Nephron (organoid): ENCODE results near the gene ATXN1.
"Not testable (repeated sequence)": the region's sequence is repeated elsewhere in the genome, so short reads cannot be mapped to it uniquely, and the experiment has no call there.

Experiments used
- H3K27ac Mint-ChIP-seq, 3 experiments: 2 replicates each; pipeline ENCODE4 v1.8.0; 2020; ENCODE audit warnings: mixed read lengths in 3 of 3, mild to moderate bottlenecking in 2 of 3, moderate library complexity in 1 of 3
- H3K27me3 Mint-ChIP-seq: 2 replicates; pipeline ENCODE4 v1.8.0; 2021; ENCODE audit warnings: low read depth, mild to moderate bottlenecking, moderate library complexity, mixed read lengths
- H3K36me3 Mint-ChIP-seq: 2 replicates; pipeline ENCODE4 v1.8.0; 2020; ENCODE audit warnings: low read depth, mixed read lengths
- H3K4me1 Mint-ChIP-seq: 2 replicates; pipeline ENCODE4 v1.8.0; 2020; ENCODE audit warnings: mixed read lengths
- H3K4me3 Mint-ChIP-seq, 3 experiments: 2 replicates each; pipeline ENCODE4 v1.8.0; 2020; ENCODE audit warnings: mild to moderate bottlenecking in 3 of 3, mixed read lengths in 3 of 3, moderate library complexity in 2 of 3
- H3K9me3 Mint-ChIP-seq: 2 replicates; pipeline ENCODE4 v1.8.0; 2020; ENCODE audit warnings: mixed read lengths
- TF ChIP-seq, protein P1 (sequence below), 3 experiments: fragments of 200-600 bp; sonication (generic); IDR thresholded peaks; one replicate each; pipeline ENCODE4 v1.5.0; 2021; ENCODE audit warnings: antibody characterized with exemption in 3 of 3; ENCODE audit not compliant: unreplicated experiment in 3 of 3

The ATXN1 gene

GRCh38 chr6:16392010-16392409 lies 369.2 kb downstream of the ATXN1 start:
- no peaks in the 10 kb centered on the region for H3K27me3 Mint-ChIP-seq
- H3K4me1 Mint-ChIP-seq = peaks cover 17% of the 10 kb centered on the region
- H3K4me3 Mint-ChIP-seq = no peak overlapping the region
- TF ChIP-seq, protein P1, sequence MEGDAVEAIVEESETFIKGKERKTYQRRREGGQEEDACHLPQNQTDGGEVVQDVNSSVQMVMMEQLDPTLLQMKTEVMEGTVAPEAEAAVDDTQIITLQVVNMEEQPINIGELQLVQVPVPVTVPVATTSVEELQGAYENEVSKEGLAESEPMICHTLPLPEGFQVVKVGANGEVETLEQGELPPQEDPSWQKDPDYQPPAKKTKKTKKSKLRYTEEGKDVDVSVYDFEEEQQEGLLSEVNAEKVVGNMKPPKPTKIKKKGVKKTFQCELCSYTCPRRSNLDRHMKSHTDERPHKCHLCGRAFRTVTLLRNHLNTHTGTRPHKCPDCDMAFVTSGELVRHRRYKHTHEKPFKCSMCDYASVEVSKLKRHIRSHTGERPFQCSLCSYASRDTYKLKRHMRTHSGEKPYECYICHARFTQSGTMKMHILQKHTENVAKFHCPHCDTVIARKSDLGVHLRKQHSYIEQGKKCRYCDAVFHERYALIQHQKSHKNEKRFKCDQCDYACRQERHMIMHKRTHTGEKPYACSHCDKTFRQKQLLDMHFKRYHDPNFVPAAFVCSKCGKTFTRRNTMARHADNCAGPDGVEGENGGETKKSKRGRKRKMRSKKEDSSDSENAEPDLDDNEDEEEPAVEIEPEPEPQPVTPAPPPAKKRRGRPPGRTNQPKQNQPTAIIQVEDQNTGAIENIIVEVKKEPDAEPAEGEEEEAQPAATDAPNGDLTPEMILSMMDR (IDR thresholded peaks at IDR 0.05; ENCODE audit: unreplicated experiment in 3 of 3) = no peak
- H3K9me3 Mint-ChIP-seq = no peaks in the 10 kb centered on the region
- no peaks in the 10 kb centered on the region for H3K36me3 Mint-ChIP-seq
- H3K27ac Mint-ChIP-seq = peak overlapping the region; percentile 75 to 79 (median 75)

DNA sequence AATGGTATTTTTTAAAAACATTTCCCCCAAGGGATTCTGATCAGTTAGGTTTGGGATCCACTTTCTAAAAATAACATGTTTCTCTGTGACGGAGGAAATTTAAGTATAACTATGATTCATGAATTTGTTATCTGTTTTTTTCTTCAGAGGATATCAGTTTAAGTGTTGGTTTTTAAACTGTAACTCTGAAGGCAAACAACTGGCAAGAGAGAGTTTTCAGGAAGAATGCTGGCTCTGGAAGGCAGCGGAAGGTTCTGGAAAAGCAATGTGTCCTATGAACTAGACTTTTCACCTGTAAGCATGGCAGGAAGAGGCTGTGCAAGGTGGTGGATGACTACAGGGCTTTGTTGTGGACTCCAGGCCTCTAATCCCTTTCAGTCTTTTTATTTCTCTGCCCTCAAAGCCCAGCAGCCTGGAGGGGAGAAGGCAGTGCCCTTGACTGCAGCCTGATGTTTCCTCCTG lies 369.8 kb downstream of the ATXN1 start:
- no peaks in the 10 kb centered on the region for H3K9me3 Mint-ChIP-seq
- H3K36me3 Mint-ChIP-seq = no peaks in the 10 kb centered on the region
- peak overlapping the region; percentile 75 to 79 (median 75) for H3K27ac Mint-ChIP-seq
- TF ChIP-seq, protein P1 (IDR thresholded peaks at IDR 0.05; ENCODE audit: unreplicated experiment in 3 of 3) = no peak
- H3K4me3 Mint-ChIP-seq = no peak overlapping the region
- peaks cover 13% of the 10 kb centered on the region for H3K4me1 Mint-ChIP-seq
- no peaks in the 10 kb centered on the region for H3K27me3 Mint-ChIP-seq

DNA sequence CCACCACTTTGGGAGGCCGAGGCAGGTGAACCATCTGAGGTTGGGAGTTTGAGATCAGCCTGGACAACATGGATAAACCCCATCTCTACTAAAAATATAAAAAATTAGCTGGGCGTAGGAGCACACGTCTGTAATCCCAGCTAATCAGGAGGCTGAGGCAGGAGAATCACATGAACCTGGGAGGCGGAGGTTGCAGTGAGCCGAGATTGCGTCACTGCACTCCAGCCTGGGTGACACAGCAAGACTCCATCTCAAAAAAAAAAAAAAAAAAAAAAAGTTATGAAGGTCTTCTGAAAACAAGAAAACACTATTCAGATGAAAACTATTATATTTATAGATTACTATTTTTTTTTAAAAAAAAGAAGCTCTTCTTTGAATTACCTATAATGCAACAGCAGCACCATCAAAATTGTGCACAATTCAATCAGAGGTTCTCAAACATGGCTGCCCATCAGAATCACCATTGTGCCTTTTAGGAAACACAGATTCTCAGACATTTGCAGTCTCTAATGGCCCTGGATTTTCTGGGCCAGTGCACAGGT lies 370.3 kb downstream of the ATXN1 start:
- not testable (repeated sequence) for H3K4me3 Mint-ChIP-seq, H3K9me3 Mint-ChIP-seq, H3K27me3 Mint-ChIP-seq, H3K36me3 Mint-ChIP-seq
- H3K4me1 Mint-ChIP-seq = peaks cover 13% of the 10 kb centered on the region
- peak overlapping the region; percentile 75 to 79 (median 75) for H3K27ac Mint-ChIP-seq

DNA sequence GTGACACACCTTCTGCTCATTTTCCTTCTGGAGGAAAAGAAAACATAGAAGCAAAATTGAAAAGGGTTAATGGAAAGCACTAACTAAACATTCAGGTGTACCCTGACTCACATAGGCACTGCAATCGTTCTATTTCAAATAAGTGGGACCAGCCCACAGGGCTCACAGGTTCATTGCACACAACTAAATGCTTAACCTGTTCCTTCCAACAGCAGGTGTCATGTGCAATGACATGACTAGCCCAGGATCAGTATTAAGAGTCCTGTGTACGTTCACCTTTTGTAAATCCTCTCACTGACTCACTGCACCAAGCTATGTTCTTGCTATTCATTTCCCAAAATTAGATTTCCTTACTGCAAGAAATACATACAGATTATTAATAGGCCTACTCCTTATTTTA lies 371.6 kb downstream of the ATXN1 start:
- Mint-ChIP-seq H3K4me3 (no peak overlapping the region), H3K27ac (peak overlapping the region in 1 of 3 experiments; percentile 45), H3K36me3 (no peaks in the 10 kb centered on the region), H3K9me3 (no peaks in the 10 kb centered on the region), H3K27me3 (no peaks in the 10 kb centered on the region), H3K4me1 (peaks cover 13% of the 10 kb centered on the region)
- TF ChIP-seq, protein P1 (IDR thresholded peaks at IDR 0.05; ENCODE audit: unreplicated experiment in 3 of 3) = no peak

DNA sequence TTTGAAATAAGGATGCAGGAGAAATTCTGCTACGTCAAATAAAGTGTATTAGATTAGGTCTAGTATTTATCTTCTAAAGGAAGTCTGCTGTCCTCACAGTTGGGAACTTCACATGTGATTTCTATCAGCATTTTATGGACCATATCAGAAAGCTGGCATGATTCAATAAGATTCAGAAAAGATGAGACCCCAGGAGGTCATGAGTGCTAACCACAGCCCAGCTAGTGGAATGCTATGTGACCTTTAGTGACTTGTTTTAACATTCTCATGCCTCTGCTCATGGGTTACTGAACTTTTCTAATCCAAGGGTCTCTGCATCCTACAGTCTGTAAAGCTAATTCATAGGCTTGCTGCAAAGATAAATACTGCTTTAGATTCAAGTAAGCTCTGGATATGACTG lies 372.8 kb downstream of the ATXN1 start:
- Mint-ChIP-seq H3K36me3 (no peaks in the 10 kb centered on the region), H3K4me3 (no peak overlapping the region), H3K4me1 (peaks cover 13% of the 10 kb centered on the region), H3K9me3 (no peaks in the 10 kb centered on the region), H3K27me3 (no peaks in the 10 kb centered on the region), H3K27ac (no peak overlapping the region)
- TF ChIP-seq, protein P1 (IDR thresholded peaks at IDR 0.05; ENCODE audit: unreplicated experiment in 3 of 3) = no peak

DNA sequence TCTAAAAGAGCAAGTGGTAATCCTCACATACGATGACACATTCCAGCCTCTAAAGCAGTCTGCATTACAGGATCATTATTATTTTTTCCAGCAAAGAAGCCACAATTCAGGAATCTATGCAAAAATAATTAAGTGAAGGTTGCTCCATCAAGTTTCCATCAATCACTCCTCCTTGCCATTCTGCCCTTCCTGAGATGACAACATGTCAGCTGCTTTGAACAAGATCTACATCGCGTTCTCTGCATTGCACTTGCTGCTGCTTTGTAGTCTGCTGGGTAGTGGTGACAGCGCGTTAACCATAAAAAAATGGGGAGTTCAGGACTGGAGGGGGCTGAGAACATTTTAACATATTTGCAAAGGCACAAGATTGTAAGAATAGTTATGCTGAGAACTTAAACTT lies 375.2 kb downstream of the ATXN1 start:
- Mint-ChIP-seq H3K27me3 (no peaks in the 10 kb centered on the region), H3K4me1 (peaks cover 6% of the 10 kb centered on the region), H3K9me3 (no peaks in the 10 kb centered on the region), H3K36me3 (no peaks in the 10 kb centered on the region), H3K4me3 (no peak overlapping the region), H3K27ac (no peak overlapping the region)
- TF ChIP-seq, protein P1 (IDR thresholded peaks at IDR 0.05; ENCODE audit: unreplicated experiment in 3 of 3) = no peak
